Esophagus (tissue), 2 donors: ENCODE measurements around the gene GMDS. TPM values are rescaled to one million over a fixed set of nuclear protein-coding genes. Genes with fewer than 3 reads are reported as not detected.

Experiments
- H3K27ac ChIP-seq, 2 donors: one replicate each; pipeline ENCODE4 v1.5.1; 2013; ENCODE audit warnings: low read depth in 2 of 2, mild to moderate bottlenecking in 2 of 2, inconsistent platforms in 1 of 2, low read length in 1 of 2, moderate library complexity in 1 of 2
- H3K27me3 ChIP-seq, 2 donors: one replicate each; pipeline ENCODE4 v1.6.1; 2013; ENCODE audit warnings: low read length in 2 of 2, control low read depth in 1 of 2, mild to moderate bottlenecking in 1 of 2; ENCODE audit not compliant: insufficient read depth in 2 of 2, control insufficient read depth in 1 of 2
- H3K36me3 ChIP-seq, 2 donors: one replicate each; pipeline ENCODE4 v1.6.1; 2013; ENCODE audit warnings: low read length in 1 of 2; ENCODE audit not compliant: control insufficient read depth in 2 of 2, insufficient read depth in 2 of 2
- H3K4me1 ChIP-seq, 2 donors: one replicate each; pipeline ENCODE4 v1.6.1; 2013; ENCODE audit warnings: low read length in 1 of 2; ENCODE audit not compliant: control insufficient read depth in 2 of 2, insufficient read depth in 2 of 2
- H3K4me3 ChIP-seq, 2 donors: one replicate each; pipeline ENCODE4 v1.5.1; 2013; ENCODE audit warnings: low read length in 2 of 2, mild to moderate bottlenecking in 2 of 2, low read depth in 1 of 2, moderate library complexity in 1 of 2
- H3K9me3 ChIP-seq, 2 donors: one replicate each; pipeline ENCODE4 v1.6.1; 2013; ENCODE audit warnings: mild to moderate bottlenecking in 2 of 2, low read depth in 1 of 2, low read length in 1 of 2, moderate library complexity in 1 of 2; ENCODE audit not compliant: control insufficient read depth in 2 of 2, insufficient read depth in 1 of 2
- WGBS, 2 donors: extraction: QIAGEN DNeasy Blood & Tissue Kit; methylation state at CpG; one replicate each; pipeline ENCODE4 v1.1.7; 2013; 5-methylcytosine and 5-hydroxymethylcytosine counted together
- polyA plus RNA-seq, 2 donors: library from polyadenylated mRNA; stranded (reverse); fragments of 200-250 nt; gene quantifications; one replicate each; pipeline ENCODE4 v1.2.3, GENCODE V29; 2013
- donor health status: healthy with polysubstance abuse.
- donor health status: Bipolar disorder and iron deficiency.

Gene GMDS
- polyA plus RNA-seq, 2 donors = 42.4 to 54.5 TPM

GRCh38 chr6:1834207-1834606, 411.2 kb downstream of the GMDS start:
- WGBS, 2 donors = 85 to 87% methylated on average over 2 of the region's 2 CpGs
- Histone ChIP-seq H3K9me3 (peaks cover 0 to 3% of the 10 kb centered on the region in 2 donors), H3K27me3 (no peaks in the 10 kb centered on the region), H3K4me1 (peaks cover 2 to 3% of the 10 kb centered on the region in 2 donors), H3K4me3 (no peak overlapping the region), H3K27ac (no peak overlapping the region), H3K36me3 (no peaks in the 10 kb centered on the region)

- Histone ChIP-seq H3K36me3 (no peaks in the 10 kb centered on the region), H3K27me3 (no peaks in the 10 kb centered on the region), H3K4me1 (peaks cover 2 to 3% of the 10 kb centered on the region in 2 donors), H3K9me3 (peaks cover 0 to 3% of the 10 kb centered on the region in 2 donors), H3K4me3 (no peak overlapping the region), H3K27ac (peak overlapping the region; percentile 1 to 8)
- WGBS, 2 donors = 28% methylated on average over 16 of the region's 16 CpGs
These were observed 412.3 kb downstream of the GMDS start for GRCh38 chr6:1832844-1833787.

- no peaks in the 10 kb centered on the region for H3K36me3 ChIP-seq
- H3K9me3 ChIP-seq = peaks cover 0 to 3% of the 10 kb centered on the region in 2 donors
- no peaks in the 10 kb centered on the region for H3K27me3 ChIP-seq
- peaks cover 0 to 3% of the 10 kb centered on the region in 2 donors for H3K4me1 ChIP-seq
- no peak overlapping the region for H3K4me3 ChIP-seq
- WGBS, 2 donors = 64 to 66% methylated on average over 3 of the region's 3 CpGs
- H3K27ac ChIP-seq = no peak overlapping the region
These were observed 413.0 kb downstream of the GMDS start for GRCh38 chr6:1832358-1832757.

GRCh38 chr6:1827984-1828793, 417.2 kb downstream of the GMDS start:
- peaks cover 0 to 2% of the 10 kb centered on the region in 2 donors for H3K4me1 ChIP-seq
- WGBS, 2 donors = 39 to 100% methylated on average over 1 of the region's 1 CpG

GRCh38 chr6:1825926-1826325, 419.5 kb downstream of the GMDS start:
- 97% methylated on average over 5 of the region's 5 CpGs for WGBS, 2 donors
- no peaks in the 10 kb centered on the region for H3K27me3 ChIP-seq
- H3K36me3 ChIP-seq = no peaks in the 10 kb centered on the region
- peaks cover 0 to 3% of the 10 kb centered on the region in 2 donors for H3K9me3 ChIP-seq
- peaks cover 0 to 2% of the 10 kb centered on the region in 2 donors for H3K4me1 ChIP-seq
- no peak overlapping the region for H3K4me3 ChIP-seq
- H3K27ac ChIP-seq = no peak overlapping the region

More at GRCh38 chr6:1827984-1828793, 417.2 kb downstream of the GMDS start:
- H3K36me3 ChIP-seq = no peaks in the 10 kb centered on the region
- H3K27me3 ChIP-seq = no peaks in the 10 kb centered on the region
- H3K9me3 ChIP-seq = peaks cover 0 to 3% of the 10 kb centered on the region in 2 donors
- no peak overlapping the region for H3K4me3 ChIP-seq
- H3K27ac ChIP-seq = no peak overlapping the region

- Histone ChIP-seq H3K4me3 (no peak overlapping the region), H3K27me3 (no peaks in the 10 kb centered on the region), H3K9me3 (peaks cover 0 to 3% of the 10 kb centered on the region in 2 donors), H3K36me3 (no peaks in the 10 kb centered on the region), H3K27ac (no peak overlapping the region), H3K4me1 (peaks cover 0 to 2% of the 10 kb centered on the region in 2 donors)
- 64 to 79% methylated on average over 1 of the region's 1 CpG for WGBS, 2 donors
These were observed 420.1 kb downstream of the GMDS start for GRCh38 chr6:1825277-1825676.

GRCh38 chr6:1821513-1822183, 423.8 kb downstream of the GMDS start:
- H3K36me3 ChIP-seq = no peaks in the 10 kb centered on the region
- no peak overlapping the region for H3K4me3 ChIP-seq
- 41 to 52% methylated on average over 11 of the region's 11 CpGs for WGBS, 2 donors
- peaks cover 0 to 2% of the 10 kb centered on the region in 2 donors for H3K4me1 ChIP-seq
- no peaks in the 10 kb centered on the region for H3K27me3 ChIP-seq
- H3K27ac ChIP-seq = no peak overlapping the region
- no peaks in the 10 kb centered on the region for H3K9me3 ChIP-seq

- no peaks in the 10 kb centered on the region for H3K36me3 ChIP-seq
- peaks cover 0 to 2% of the 10 kb centered on the region in 2 donors for H3K4me1 ChIP-seq
- H3K27me3 ChIP-seq = no peaks in the 10 kb centered on the region
- no peaks in the 10 kb centered on the region for H3K9me3 ChIP-seq
- no peak overlapping the region for H3K4me3 ChIP-seq
- WGBS, 2 donors = 68 to 79% methylated on average over 11 of the region's 11 CpGs
- H3K27ac ChIP-seq = no peak overlapping the region
These were observed 424.3 kb downstream of the GMDS start for GRCh38 chr6:1821164-1821512.

- Histone ChIP-seq H3K27me3 (no peaks in the 10 kb centered on the region), H3K27ac (no peak overlapping the region), H3K36me3 (no peaks in the 10 kb centered on the region), H3K4me1 (peaks cover 0 to 2% of the 10 kb centered on the region in 2 donors), H3K4me3 (no peak overlapping the region), H3K9me3 (no peaks in the 10 kb centered on the region)
- WGBS, 2 donors = 83 to 95% methylated on average over 1 of the region's 1 CpG
These were observed 424.7 kb downstream of the GMDS start for GRCh38 chr6:1820714-1821113.
